Measurements from ENCODE around the gene RASL11A.
A peak's percentile ranks its signal among the peaks of the same experiment; 100 is the strongest.
"Not testable (repeated sequence)": the region's sequence is repeated elsewhere in the genome, so short reads cannot be mapped to it uniquely, and the experiment has no call there.

The RASL11A gene, protein sequence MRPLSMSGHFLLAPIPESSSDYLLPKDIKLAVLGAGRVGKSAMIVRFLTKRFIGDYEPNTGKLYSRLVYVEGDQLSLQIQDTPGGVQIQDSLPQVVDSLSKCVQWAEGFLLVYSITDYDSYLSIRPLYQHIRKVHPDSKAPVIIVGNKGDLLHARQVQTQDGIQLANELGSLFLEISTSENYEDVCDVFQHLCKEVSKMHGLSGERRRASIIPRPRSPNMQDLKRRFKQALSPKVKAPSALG

DNA sequence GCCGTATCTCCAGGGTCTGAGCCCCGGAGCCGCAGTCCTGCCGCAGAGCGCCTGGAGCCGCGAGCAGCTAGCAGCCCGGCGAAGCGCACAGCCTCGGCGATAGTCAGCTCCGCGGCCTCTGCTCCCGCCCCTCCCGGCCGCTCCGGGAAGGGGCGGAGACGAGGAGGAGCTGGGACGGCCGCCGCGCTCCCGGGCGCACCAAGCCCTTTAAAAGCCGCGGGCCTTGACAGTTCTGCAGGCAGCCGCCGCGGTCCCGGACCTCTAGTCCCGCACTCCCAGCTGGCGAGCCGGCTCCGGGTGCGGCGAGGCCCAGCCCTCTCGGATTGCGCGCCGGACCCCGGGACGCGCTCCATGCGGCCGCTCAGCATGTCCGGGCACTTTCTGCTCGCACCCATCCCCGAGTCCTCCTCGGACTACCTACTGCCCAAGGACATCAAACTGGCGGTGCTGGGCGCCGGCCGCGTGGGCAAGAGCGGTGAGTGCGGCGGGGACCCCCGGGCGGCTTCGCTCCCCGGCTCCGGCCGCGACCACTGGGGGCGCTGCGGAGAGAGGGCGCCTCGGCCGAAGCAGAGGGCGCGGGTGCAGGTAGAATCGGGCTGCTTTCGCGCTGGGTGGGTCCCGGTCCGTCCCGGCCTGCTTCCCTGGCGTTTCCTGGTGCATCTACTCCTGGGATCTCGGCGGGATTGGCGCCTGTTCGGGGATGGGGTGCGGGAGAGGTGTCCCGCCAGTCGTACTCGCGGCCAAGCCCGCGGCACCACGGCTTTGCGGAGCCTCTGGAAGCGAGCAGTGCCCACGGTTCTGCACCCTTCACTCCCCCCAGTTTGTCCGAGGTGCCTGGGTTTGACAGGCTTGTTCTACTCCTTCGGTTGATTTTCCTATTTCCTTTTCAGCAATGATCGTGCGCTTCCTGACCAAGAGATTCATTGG, at the start of gene RASL11A:
Gene RASL11A, plus strand, starts transcription at position 237 of the 927 bp plus-strand sequence. Its CDS starts 115 bp downstream, at position 352.
- DNase-seq: peak in 54 of 56 donors; percentile 34 to 92 (median 77)

DNA sequence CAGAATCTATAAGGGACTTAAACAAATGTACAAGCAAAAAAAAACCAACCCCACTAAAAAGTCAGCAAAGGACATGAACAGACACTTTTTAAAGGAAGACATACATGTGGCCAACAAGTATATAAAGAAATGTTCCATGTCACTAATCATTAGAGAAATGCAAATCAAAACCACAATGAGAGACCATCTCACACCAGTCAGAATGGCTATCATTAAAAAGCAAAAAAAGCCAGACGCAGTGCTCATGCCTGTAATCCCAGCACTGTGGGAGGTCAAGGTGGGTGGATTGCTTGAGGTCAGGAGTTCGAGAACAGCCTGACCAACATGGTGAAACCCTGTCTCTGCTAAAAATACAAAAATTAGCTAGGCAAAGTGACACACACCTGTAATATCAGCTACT, 48.5 kb upstream of the RASL11A start:
- not testable (repeated sequence) for DNase-seq

DNA sequence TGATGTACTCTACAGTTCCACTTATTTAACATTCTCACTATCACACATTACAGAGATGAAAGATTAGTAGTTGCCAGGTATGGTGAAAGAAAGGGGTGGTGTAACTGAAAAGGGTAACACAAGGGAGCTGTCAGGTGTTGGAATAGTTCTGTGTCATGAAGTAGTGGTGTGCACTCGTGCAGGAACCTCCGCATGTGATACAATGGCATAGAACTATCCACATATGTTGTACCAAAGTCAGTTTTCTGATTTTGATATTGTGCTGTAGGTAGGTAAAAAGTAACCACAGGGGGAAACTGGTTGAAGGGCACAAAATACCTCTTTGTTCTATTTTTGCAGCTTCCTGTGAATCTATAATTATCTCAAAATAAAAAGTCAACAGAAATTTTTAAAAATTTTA, 43.6 kb upstream of the RASL11A start:
- no peak for DNase-seq

DNA sequence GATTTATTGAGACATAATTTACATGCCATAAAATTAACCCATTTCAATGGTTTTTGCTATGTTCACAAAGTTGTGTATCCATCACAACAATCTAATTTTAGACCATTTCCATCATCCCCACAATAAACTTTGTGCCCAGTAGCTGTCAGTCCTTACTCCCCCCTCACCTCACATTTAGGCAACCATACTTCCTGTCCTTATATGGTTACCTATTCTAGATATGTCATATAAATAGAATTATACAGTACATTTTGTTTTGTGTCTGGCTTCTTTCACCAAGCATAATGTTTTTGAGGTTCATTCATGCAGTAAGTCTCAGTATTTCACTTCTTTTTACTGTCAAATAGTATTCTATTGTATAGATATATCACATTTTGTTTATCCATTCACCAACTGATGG, 42.5 kb upstream of the RASL11A start:
- no peak for DNase-seq

DNA sequence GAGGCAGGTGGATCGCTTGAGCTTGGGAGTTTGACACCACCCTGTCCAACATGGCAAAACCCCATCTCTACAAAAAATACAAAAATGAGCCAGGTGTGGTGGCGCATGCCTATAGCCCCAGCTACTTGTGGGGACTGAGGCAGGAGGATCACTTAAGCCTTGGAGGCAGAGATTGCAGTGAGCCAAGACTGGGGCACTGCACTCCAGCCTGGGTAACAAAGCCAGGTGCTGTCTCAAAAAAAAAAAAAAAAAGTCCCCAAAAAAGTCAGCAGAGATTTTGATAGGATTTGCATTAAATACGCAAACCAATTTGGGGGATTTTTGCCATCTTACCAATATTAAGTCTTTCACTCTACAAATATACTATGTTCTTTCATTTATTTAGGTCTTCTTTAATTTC, 41.0 kb upstream of the RASL11A start:
- DNase-seq: no peak

DNA sequence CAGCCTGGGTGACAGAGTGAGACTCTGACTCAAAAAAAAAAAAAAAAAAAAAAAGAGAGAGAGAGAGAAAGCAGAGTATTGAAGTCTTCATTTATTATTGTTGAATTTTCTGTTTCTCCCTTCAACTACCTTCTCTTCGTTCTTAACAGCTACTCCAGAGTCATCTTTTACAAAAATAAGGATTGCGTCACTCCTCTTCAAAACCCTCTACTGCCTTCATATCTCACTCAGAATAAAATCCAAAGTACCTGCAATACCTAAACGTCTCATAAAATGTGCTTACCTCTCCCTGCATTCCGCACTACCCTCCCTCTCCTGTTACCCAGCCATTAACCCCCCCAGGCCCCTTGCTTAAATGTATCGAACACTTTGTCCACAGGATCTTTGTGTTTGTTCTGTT, 36.7 kb upstream of the RASL11A start:
- DNase-seq: no peak

DNA sequence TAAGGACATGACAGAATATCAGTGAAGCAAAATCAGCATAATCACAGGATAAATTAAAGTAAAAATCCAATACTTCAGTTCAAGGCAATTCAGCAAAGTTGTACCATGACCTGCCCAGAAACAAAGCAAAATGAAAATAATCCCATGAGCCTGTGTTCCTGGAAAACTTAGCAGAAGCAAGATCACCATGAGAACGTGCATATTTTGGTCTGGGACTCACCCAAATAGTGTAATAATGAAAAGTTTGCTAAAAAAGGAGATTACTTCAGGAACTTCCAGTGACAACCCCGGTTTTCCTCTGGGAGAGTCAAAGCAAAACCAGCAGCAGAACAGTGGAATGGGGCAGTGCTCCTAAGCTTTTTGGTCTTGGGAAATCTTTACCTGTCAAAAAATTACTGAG, 34.2 kb upstream of the RASL11A start:
- DNase-seq: no peak

DNA sequence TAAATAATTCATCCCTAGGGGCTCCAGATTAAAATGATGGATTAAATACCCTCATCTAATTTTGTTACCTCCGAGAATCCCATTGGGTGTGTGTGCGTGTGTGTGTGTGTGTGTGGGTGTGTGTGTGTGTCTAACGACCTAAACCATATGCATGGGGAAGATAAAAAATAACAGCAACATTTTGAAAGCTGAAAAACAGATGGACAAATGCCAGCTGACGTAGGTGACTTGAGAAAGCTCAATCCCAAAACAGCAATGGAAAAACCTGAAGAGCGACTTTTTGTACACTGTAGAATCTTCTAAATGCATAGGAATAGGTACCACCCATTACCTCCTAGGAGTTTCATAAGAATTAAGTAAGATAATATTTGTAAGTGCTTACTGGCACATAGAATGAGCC, 27.9 kb upstream of the RASL11A start:
- DNase-seq: no peak

DNA sequence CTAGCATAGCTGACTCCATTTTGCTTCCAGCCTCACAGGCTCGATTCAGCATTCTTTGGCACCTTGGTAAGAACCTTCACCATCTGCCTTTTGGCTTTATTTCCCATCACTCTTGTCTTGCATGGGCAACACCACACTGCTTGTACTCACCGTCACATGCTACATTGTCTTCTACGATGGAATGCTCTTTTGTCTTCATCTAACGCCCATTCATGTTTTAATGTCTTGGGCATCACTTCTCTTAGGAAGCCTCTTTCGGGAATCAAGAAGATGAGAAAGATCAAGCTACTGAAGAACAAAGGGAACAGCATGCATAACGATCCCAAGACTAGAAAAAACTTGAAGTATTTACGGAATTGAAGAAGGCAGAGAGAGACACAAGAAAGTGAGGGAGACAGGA, 25.0 kb upstream of the RASL11A start:
- no peak for DNase-seq

DNA sequence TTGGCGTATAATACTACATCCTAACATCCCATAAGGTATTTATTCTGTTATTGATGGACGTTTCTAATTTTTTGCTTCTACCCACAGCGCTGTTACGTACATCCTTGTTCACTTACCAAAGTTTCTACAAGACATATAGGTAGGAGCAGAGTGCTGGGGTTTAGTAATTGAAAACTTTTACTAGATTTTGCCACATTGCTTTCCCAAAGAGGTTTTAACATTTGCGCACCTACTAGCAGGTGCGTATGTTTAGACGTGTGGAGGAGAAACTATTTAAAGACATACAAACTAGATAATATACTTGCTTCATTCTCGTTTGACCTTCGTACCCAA, 19.8 kb upstream of the RASL11A start:
- no peak for DNase-seq

DNA sequence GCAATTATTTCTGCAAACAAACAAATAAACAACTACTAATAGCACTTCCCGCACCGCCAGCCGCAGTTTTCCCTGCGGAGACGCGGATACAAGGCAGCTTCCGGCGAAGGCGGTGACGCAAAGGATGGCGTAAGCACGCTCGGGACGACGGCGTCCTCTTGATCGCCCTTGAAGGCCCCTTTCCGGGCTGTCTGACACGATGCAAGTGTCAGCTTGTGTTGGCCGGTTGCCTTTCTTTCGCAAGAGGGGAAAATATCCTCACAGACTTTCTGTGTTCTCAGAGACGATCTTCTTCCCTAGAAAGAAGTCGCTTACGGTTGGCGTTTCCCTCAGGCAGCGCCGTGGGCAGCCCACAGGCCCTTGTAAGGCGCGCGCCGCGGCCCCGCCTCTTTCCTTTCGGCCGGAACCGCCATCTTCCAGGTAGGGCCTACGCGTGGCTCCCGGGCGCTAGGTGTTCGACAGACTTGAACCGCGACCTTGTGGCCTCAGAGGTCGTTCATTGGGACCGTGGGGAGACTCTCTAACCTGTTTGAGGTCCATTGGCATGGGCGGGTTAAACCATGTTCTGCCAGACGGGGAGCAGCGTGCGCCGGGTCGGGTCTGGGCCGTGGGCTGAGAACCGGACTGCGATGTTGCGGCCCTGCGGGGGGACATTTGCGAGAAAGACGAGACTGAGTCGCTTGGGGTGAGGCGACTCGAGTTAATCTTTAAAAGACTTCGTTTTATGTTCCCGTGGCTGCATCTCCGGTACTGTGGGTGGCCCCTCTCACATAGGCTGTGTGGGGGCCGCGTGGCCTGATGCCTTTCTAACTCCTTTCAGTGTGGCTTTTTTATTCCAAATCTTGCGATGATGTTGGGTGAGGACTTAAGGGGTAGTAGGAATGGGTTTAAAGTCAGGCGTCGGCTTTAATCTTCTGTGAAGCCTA, 19.2 kb upstream of the RASL11A start, which contains the start of gene RPL21:
Gene RPL21, plus strand, starts transcription at position 393 of the 926 bp plus-strand sequence. CDS start 2,219 bp downstream, outside the sequence.
- DNase-seq: peak; percentile 20 to 99 (median 92)

DNA sequence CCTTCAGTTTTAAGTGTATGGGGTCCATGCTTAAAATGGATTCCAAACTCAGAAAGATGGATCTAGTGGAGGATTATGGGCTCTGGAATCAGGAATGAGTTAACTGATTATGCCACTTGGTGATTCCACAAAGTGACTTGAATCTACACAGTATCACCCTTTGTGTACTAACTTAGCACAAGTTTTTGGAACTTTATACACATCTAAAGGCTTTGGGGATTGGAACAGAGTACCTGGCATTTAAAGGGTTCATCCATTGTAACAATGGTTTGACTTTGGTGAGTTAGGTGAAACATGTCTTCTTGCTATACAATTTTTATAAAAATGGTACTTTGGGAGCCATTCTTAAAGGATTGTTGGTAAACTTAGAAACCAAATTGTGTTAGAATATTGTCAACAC, 18.2 kb upstream of the RASL11A start:
- no peak for DNase-seq

DNA sequence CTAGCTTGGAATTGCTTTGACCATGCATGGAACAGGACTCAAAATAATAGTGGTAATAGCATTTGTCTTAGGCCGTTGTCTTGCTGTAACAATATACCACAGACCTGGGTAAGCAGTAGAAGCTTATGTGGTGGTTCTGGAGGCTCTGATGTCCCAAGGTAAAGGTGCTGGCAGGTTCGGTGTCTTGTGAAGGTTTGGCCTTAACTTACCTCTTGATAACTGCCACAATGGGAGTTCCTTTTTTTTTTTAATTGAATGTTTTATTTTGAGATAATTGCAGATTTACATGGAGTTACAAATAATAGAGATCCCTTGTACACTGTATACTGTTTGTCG, 13.4 kb upstream of the RASL11A start:
- DNase-seq: no peak

DNA sequence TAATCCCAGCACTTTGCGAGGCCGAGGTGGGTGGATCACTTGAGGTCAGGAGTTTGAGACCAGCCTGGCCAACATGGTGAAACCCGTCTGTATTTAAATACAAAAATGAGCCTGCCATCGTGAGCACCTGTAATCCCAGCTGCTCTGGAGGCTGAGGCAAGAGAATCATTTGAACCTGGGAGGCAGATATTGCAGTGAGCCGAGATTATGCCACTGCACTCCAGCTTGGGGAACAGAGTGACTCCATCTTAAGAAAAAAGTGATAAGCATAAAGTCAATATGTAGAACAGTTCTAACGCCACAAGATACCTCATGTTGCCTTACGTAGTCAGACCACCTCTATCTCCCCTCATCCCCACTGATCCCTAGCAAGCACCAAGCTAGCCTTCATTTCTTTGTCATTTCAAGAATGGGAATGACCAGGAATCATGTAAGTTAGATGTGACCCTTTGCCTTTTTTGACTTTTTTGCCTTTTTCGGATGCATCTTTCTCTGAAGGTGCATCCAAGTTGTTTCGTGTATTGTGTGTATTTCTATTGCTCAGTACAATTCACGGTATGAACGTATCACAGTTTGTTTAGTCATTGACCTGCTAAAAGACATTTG, 12.9 kb upstream of the RASL11A start:
- DNase-seq: no peak

DNA sequence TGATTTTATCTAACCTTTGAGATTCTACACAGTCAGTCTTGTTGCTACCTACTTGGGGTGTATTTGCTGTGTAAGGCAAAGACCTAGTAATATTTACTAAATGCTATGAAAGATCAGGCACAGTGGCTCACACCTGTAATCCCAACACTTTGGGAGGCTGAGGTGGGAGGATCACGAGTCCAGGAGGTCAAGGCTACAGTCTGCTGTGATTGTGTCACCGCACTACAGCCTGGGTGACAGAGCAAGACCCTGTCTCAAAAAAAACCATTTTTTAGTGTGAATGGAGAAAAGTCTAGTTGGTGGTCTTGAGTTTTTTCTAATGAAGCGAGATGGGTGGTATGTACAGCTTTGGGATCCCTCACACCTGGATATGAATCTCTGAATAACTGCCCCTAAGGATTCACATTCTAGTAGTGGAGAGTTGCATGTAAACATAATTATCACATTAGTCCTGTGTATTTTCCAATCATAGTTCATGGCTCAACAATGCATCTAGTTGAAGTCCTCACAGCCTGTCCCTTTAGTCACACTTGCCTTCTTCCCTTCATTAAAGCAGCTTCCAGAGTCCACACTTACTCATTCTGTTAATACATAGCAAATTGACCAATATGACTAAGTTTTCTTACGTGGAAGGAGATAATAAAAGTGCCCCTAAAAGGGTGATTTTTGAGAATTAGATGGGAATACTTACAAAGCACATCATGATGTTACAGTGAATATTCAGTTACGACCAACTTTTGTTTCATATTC, 11.8 kb upstream of the RASL11A start:
- DNase-seq: no peak

DNA sequence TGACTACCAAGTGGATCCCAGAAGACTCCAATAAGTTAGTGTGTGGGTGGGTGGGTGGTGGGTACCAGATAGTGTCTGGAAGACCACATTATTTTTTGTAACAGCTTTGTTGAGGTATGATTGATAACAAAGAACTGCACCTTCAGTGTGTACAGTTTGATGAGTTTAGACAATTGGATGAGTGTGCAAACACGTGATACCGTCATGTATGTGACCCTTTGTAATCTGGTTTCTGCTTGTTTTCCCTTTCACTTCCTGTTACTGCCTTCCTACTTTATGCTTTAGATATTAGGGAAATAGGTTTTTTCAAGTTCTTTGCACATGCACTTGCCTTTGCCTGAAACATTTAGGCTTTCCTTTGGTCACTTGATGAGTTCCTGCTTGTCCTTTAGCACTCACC, 10.8 kb upstream of the RASL11A start:
- no peak for DNase-seq

DNA sequence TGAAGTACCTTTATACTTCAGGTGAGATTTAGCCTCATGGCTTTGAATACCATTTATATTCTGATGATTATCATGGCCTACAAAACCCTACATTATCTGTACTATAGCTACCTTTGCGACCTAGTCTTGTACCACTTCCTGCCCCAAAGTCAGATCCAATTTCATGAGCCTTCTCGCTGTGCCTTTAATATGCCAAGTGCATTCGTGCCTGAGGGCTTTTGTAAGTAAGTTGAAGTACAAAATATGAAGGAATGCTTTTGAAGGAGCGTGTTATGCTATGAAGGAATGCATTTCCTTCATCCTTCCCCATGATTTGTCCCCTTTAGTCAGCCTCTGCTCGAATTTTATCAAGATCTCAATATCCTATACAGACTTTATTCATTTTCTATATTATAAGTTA, 9.2 kb upstream of the RASL11A start:
- no peak for DNase-seq

DNA sequence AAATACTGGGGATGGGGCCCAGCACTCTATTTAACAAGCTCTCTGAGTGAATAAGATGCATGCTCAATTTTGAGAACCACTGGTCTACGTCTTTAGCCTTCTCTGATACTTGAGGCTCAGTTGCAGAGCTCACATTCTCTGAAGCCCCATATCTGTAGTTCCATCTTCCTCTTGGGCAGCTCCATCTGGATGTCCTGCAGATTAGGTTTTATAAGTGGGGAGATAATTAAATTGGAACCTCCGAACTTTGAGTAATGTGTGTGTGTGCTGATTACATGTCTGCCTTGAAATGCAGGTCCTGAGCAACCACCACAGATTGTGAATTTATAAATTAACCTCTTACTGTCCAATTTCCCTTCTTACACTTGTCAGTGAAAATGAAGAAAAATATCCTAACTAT, 7.2 kb upstream of the RASL11A start:
- DNase-seq: no peak

DNA sequence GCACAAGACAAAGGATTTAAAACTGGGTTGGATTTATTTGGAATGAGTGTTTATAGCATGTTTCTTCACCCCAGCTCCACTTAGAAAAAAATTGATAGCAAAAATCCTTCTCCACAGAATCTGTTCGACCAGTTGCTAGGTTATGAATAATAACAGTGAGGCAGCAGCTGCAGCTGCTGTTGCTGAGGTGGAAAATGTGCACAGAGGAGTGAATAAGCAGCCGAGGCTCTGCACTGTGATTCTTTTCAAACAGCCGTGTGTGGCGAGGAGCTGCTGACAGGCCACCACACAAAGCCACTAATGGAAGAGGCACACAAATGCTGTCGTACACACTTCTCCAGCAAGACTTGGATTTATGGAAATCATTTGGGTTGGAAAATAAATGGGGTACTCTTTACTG, 6.4 kb upstream of the RASL11A start:
- DNase-seq: peak in 28 of 56 donors; percentile 8 to 72 (median 26)

DNA sequence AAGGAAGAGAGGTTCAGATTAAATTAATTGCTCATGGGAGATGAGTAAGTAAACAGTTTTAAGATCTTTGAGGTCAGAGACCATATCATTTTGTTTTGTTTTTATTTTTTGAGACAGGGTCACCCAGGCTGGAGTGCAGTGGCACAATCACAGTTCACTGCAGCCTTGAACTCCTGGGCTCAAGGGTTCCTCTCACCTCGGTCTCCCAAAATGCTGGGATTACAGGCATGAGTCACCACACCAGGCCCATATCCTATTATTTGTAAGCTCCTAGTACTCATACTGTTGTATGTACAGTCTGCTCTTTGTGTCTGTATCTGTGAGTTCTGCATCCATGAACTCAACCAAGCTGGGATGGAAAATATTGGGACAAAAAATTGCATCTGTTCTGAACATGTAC, 6.0 kb upstream of the RASL11A start:
- DNase-seq: no peak

DNA sequence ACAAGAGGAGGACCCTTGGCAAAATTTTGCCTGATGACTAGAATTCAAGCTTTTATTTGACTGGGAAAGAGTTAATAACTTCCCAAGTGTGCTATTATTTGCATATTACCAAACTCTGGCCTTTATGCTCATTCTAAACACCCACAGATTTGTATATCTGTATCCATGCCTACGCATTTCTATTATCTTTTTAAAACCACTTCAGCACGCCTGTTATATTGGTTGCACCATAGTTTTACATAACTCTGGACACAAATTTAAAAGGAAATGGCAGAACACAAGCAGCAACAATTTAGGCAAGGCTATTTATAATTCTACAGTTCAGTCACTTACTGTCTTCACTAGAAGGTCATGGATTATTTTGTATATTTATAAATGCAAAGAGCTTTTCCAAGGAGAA, 3.7 kb upstream of the RASL11A start:
- DNase-seq: no peak

Data from nucleus accumbens (tissue), 56 donors.